GM13977 (cell line): Measurements from ENCODE around the gene RNU7-1.
A peak's percentile ranks its signal among the peaks of the same experiment; 100 is the strongest.

Experiments
- DNase-seq: peaks from one replicate; pipeline ENCODE4 v3.0.0; 2012; ENCODE audit warnings: low spot score
- in situ Hi-C: fragments of 300-500 bp; cut with MboI; formaldehyde crosslinking; loops from one replicate; pipeline ENCODE4 v1.12.0; 2022; ENCODE audit warnings: low sequenced_read_pairs, low pct_unique_long_range_greater_than_20kb, mixed read lengths, inconsistent platforms; ENCODE audit not compliant: unreplicated experiment
- TF ChIP-seq, protein P1 (sequence below): IDR thresholded peaks from 2 replicates; pipeline ENCODE4 v1.5.1; 2012; ENCODE audit warnings: mild to moderate bottlenecking, control low read depth; ENCODE audit not compliant: insufficient read depth; ENCODE audit errors: extremely low read depth, missing control alignments

Gene RNU7-1

DNA sequence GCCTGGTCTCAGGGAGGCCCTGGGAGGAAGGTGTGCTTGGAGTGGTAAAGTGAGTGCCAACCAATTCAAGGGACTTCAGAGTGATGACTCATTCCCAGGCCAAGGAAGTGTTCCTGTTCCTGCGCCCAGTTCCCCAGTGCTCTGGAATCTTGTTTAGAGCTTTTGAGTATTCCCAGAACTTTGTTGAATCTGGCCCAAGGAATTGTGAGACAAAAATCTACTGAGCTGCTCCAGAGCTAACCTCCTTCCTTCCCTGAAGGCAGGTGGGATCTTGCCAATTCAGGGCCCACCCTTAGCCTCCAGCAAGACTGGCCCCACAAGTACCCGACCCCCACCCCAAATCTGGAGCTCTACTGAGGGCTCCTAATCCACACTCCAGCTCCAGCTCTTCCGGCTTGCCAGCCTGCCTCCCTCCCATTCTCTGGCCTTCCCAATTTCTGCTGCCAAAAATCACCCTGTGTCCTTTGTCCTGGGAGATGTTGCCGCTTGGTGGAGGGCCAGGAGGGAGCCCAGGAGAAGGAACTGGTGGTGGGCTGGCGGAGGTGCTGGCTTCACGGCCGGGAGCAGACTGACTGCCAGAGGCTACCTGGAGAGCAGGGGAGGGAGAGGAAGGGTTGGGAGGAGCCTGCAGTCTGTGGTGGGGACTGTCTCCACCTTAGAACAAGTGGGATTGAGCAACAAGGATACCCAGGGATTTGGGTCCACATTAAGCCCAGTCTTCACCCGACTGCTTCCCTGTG lies 17.9 kb upstream of the RNU7-1 start:
- in situ Hi-C loops: loop anchor here (25.0 kb wide), 1 partner anchor 187 kb away; the partner anchor contains the start of gene C1RL
- no peak for DNase-seq
- TF ChIP-seq, protein P1, sequence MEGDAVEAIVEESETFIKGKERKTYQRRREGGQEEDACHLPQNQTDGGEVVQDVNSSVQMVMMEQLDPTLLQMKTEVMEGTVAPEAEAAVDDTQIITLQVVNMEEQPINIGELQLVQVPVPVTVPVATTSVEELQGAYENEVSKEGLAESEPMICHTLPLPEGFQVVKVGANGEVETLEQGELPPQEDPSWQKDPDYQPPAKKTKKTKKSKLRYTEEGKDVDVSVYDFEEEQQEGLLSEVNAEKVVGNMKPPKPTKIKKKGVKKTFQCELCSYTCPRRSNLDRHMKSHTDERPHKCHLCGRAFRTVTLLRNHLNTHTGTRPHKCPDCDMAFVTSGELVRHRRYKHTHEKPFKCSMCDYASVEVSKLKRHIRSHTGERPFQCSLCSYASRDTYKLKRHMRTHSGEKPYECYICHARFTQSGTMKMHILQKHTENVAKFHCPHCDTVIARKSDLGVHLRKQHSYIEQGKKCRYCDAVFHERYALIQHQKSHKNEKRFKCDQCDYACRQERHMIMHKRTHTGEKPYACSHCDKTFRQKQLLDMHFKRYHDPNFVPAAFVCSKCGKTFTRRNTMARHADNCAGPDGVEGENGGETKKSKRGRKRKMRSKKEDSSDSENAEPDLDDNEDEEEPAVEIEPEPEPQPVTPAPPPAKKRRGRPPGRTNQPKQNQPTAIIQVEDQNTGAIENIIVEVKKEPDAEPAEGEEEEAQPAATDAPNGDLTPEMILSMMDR: no peak

DNA sequence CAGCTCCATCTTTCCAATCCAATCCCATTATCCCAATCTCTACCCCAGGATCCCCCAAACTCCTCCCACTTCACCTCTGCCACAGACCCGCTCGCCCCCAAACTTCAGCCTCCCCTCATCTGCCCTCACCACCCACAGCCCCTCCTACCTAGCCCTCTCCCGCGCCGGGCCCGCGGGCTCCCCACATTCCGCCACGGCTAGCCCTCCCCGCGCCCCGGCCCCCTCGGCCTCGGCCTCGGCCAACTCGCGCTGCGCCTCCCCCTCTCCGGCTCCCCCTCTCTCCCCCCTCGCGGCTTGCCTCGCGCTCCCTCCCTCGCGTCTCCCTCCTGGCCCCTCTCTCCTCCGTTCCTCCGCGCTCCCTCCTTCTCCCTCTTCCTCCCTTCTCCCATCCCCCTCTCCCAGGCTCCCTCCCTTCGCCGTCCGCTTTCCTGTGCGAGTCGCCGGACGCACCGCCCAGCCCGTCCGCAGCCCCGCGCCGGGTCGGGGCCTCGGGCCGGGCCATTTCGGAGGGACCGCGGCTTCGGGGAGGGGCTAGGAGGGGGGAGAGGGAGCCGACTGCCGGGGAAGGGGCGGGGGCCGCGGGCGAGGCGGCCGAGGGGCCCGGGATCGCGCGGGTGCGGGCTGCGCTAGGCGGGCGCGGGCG lies 16.1 kb upstream of the RNU7-1 start, which contains the start of gene ATN1:
Gene ATN1 (plus strand): TSS at position 581 of the 643 bp plus-strand sequence. CDS start 6,043 bp downstream, outside the sequence.
- TF ChIP-seq, protein P1: no peak
- peak; percentile 82 for DNase-seq
- in situ Hi-C loops: loop anchor here (25.0 kb wide), 1 partner anchor 185 kb away; the partner anchor contains the start of gene C1RL

DNA sequence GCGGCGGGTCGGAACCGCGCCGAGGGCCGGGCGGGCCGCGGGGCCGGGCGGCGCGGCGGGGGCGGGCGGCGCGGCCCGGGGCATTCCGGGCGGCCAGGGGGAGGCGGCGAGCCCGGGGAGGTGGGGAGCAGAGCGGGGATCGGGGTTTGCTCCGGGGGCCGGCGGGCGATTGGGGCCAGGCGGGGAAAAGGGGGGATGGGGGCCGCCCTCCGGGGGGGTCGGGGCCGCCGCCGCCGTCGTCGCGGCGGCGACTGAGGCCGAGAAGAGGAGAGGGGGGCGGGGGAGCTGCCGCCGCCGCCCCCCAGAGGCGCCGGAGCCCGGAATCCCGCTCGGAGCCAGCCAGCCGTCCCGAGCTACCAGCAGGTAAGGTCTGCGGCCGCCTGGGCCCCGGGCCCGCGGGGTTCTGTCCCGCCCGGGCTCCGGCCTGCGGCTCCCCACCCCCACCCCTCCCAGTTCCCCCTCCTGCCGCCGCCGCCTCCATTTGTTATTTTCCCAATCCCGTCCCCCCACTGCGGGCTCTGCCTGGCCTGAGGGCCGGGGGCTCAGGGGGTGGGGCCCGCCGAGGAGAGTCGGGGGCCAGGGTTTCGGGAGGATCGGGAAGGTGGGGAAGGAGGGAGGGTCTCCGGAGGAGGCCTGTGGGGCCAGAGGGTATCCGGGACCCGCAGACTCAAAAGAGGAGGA lies 15.5 kb upstream of the RNU7-1 start:
- TF ChIP-seq, protein P1: no peak
- in situ Hi-C loops: loop anchor here (25.0 kb wide), 1 partner anchor 184 kb away; the partner anchor contains the start of gene C1RL
- DNase-seq: peak; percentile 77

DNA sequence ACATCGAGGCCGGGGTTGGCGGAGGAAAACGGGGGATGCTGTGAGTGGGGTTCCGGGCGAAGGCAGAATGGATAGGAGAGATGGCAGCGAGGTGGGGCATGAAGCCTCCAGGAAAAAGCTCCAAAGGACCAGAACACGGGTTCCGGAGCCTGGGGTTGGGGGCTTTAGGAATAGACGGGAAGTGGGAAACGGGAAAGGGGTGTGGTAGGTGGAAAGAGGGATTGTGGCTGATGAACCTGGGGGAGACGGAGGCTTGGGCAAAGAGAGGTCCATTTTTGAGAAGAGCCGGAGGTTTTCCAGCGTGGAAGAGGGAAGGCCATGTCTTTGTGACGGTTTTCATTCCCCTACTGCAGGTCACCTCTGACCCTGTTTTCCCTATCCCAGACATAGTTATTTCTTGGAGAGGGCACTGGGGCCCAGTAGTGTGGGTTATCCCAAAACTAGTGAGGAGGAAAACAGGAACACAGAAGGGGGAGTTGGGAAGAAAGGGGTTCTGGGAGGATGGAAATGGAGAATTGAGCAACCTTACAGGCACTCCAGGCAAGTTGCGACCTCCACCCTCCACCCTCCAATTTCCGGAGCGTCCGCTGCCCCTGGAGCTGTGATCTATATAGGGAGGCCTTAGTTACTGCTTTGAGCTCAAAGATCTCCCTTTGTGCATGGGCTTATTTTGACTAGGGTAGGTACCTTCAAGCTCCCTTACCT lies 14.8 kb upstream of the RNU7-1 start:
- in situ Hi-C loops: loop anchor here (25.0 kb wide), 1 partner anchor 183 kb away; the partner anchor contains the start of gene C1RL
- TF ChIP-seq, protein P1: no peak
- DNase-seq: no peak

DNA sequence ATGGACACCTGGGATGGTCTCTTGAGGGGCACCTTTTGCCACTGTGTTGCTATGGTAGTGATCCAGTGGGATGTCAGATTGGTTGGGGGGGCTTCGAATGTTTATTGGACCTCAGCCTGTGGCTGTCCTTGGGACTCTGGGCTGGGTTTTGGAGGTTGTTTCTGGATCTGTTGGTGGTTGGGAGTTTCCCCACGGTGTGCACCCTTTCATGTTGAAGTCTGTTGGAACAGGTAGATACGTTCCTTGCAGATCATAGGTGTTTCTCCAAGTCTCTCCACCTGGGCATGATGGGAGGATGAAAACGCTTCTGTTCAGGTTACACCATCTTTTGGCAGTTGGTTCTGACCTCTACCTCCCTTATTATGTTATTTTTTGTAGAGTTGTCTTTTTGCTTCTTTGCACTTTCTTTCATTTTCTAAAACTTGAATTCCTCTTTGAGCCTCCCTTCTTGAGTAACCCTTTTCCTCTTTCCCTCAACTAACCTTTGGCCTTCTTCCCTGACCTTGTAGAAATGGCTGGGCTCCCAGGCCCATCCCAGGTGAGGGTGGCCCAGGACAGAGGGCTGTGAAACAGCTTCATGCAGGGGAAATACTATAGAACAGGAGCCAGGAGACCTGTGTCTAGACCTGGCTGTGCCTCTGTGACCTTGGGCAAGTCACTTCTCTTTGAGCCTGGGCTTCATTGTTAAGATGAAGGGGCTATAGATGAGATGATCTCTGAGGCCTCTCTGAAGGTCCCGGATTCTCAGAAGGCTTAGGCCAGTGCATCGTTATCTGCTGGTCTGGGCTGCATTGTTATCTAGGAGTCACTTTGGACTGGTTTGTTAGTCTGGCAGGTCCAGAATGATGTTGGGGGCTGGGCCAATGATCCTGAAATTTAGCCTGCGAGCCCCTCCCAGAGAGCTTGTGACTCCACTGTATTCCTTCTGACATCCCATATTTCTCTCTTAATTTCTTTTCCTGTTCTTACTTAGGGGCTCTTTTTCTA lies 13.9 kb upstream of the RNU7-1 start:
- TF ChIP-seq, protein P1: no peak
- no peak for DNase-seq

More for the DNA sequence above, 13.9 kb upstream of the RNU7-1 start:
- in situ Hi-C loops: loop anchor here (25.0 kb wide), 1 partner anchor 183 kb away; the partner anchor contains the start of gene C1RL
